Activated CD4-positive, alpha-beta T cell treated with anti-CD3 and anti-CD28 coated beads, Interleukin-2, amount 50 U/mL, for 4 hours (primary cell): ENCODE results near the gene SCFD2.

Experiments used
- DNase-seq, 2 experiments: peaks; one replicate each; pipeline ENCODE4 v3.0.0-alpha.2; 2020

The SCFD2 gene

GRCh38 chr4:52979020-52979419, 386.8 kb downstream of the SCFD2 start:
- no peak for DNase-seq

GRCh38 chr4:52977252-52977651, 388.6 kb downstream of the SCFD2 start:
- no peak for DNase-seq

GRCh38 chr4:52976523-52977230, 389.2 kb downstream of the SCFD2 start:
- no peak for DNase-seq

- no peak for DNase-seq
Measured at GRCh38 chr4:52968691-52969090, 397.2 kb downstream of the SCFD2 start.

GRCh38 chr4:52968241-52968640, 397.6 kb downstream of the SCFD2 start:
- DNase-seq = no peak

- no peak for DNase-seq
Measured at GRCh38 chr4:52966781-52967180, 399.1 kb downstream of the SCFD2 start.

- DNase-seq = no peak
Measured at GRCh38 chr4:52966172-52966571, 399.7 kb downstream of the SCFD2 start.

- DNase-seq = no peak
Measured at GRCh38 chr4:52964561-52965101, 401.2 kb downstream of the SCFD2 start.

- DNase-seq = no peak
Measured at GRCh38 chr4:52964011-52964410, 401.9 kb downstream of the SCFD2 start.

GRCh38 chr4:52962721-52963120, 403.1 kb downstream of the SCFD2 start:
- no peak for DNase-seq

- DNase-seq = no peak
Measured at GRCh38 chr4:52961666-52962412, 404.0 kb downstream of the SCFD2 start.

- DNase-seq = no peak
Measured at GRCh38 chr4:52959541-52959940, 406.3 kb downstream of the SCFD2 start.

GRCh38 chr4:52957835-52958631, 407.8 kb downstream of the SCFD2 start:
- DNase-seq = no peak

GRCh38 chr4:52957220-52957686, 408.6 kb downstream of the SCFD2 start:
- DNase-seq = no peak

GRCh38 chr4:52956691-52957090, 409.2 kb downstream of the SCFD2 start:
- DNase-seq = no peak

GRCh38 chr4:52954560-52955170, 411.2 kb downstream of the SCFD2 start:
- DNase-seq = no peak

GRCh38 chr4:52952540-52952939, 413.3 kb downstream of the SCFD2 start:
- DNase-seq = no peak

GRCh38 chr4:52951016-52951415, 414.8 kb downstream of the SCFD2 start:
- no peak for DNase-seq

GRCh38 chr4:52950226-52950625, 415.6 kb downstream of the SCFD2 start:
- DNase-seq = no peak

GRCh38 chr4:52949336-52949735, 416.5 kb downstream of the SCFD2 start:
- no peak for DNase-seq

- DNase-seq = no peak
Measured at GRCh38 chr4:52948057-52948423, 417.8 kb downstream of the SCFD2 start.

- no peak for DNase-seq
Measured at GRCh38 chr4:52947401-52948056, 418.3 kb downstream of the SCFD2 start.
